Left renal pelvis (tissue), 4 donors: ENCODE results near the gene IKZF1. TPM values are rescaled to one million over a fixed set of nuclear protein-coding genes. Genes with fewer than 3 reads are reported as not detected.

ENCODE experiments used
- DNase-seq, 4 donors: peaks; one replicate each; pipeline ENCODE4 v3.0.0-alpha.2; 2013; ENCODE audit warnings: low read depth in 4 of 4, low spot score in 3 of 4
- polyA plus RNA-seq, 4 donors: library from polyadenylated mRNA; unstranded; fragments of 120-200 nt; gene quantifications; one replicate each; pipeline ENCODE4 v1.2.1, GENCODE V29; 2013; ENCODE audit not compliant: insufficient read length in 4 of 4

IKZF1 gene
- polyA plus RNA-seq, 4 donors: 0.98 to 3.1 (median 2.1) TPM

DNA sequence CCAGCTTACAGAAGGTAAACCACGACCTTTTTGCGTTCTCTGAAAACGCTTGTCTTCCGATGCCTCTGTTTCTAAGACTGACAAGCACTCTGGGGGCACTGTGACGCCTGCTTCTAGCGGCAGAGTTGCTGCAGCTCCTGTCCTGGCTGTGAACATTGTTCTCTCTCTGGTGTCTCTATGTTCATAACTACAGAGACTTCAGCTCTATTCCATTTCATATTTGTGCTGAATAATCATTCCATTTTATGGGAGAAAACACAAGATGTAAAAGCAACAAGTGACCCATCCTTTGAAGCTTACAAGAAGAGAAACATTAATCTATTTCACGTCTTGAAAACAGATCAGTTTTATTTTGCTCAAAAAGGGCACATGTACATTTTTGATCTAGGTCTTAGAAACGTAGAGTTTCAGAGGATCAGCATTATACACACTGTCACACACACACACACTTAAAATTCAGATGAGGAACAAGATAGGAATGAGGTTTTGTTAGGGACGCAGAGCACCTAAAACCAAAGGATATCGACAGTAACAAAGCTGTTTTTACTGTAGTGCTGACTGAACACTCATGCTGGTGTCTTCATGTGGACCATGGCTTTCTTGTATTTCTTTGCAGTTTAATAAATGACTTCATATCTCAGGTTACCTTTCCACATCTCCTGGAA, 3.0 kb downstream of the IKZF1 start:
- DNase-seq: no peak

DNA sequence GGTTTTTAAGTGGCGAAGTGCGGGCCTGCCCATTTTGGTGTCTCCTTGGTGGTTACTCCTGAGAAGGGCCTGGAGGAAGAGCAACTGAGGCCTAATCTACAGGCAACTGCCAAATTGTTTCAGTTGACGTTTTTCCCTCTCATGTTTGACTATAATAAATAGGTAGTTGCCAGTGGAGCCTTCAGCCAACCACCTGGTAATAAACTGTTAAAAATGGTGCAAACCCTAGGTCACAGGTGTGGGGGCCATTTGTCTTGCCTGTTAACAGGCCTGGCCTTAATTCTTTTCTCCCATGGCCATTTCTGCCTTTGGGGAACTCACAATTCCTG, 3.7 kb downstream of the IKZF1 start:
- DNase-seq: no peak

DNA sequence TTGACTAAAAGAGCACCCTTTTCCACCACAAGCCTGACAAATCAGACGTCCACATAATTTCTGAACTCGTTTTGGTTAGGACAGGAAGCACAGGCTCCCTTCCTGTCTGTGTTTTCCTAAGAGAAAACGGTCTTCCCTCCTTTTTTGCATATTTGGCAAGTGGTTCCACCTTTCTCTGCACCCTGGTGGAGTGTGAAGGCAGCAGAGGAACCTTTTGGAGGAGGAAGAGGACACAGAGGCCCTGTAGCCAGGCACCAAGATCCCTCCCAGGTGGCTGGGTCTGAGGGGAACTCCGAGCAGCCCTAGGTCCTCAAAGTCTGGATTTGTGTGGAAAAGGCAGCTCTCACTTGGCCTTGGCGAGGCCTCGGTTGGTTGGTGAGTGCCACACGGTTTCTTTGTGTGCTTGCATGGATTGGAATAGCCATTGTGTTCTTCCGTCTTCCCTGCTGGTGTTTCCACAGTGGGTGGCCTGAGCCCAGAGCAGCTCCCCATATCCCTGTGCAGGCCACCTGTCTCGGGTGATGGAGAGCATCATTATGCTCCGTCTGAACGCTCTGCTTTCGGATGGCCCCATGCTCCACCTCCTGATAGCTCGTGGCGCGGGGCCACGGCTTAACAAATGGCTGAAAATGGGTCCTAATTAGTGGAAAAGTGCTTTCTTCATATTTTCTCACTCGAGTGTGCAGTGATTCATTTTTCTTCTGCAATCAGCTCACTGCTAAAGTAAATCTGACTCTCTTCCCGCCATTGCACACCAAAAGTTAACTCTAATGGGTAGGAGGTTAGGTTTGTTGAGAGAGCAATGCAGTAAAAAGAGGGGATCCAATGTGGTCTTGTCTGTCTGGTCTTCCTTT, 4.2 kb downstream of the IKZF1 start:
- no peak for DNase-seq

DNA sequence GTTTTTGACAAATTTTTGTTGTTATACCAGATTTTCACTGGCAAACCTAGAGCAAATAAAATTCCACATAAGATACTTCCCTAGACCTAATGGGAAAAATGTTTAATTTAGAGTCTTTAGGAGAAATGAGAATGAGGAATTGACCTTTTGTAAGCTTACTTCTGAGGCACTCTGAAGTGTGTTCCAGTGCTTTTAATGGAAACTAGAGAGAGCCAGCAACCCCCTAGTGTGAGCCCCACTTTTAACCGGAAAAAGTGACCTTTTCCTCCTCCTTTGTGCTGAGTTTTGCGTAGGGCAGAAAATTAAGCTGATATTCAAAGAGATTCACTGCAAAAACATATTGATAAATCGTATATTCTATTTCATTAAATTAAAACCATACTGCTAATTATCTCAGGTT, 5.2 kb downstream of the IKZF1 start:
- no peak for DNase-seq

DNA sequence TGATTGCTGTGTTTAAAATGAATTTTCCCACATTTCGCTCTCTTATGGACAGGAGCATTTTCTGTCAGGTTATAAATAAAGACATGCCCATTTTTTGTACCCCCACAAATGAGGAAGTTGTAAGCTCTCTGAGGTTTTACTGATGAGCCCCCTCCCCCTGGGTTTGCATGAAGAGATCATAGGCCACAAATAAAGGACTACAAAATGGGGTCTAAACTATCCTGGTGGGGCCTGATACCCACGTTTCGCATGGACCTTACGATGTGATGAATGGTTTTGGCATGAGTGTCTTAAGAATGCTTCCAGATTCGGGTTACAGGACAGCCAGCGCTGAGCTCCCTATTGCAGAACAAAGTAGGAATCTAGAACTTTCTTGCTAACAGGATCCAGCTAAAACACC, 5.8 kb downstream of the IKZF1 start:
- no peak for DNase-seq

DNA sequence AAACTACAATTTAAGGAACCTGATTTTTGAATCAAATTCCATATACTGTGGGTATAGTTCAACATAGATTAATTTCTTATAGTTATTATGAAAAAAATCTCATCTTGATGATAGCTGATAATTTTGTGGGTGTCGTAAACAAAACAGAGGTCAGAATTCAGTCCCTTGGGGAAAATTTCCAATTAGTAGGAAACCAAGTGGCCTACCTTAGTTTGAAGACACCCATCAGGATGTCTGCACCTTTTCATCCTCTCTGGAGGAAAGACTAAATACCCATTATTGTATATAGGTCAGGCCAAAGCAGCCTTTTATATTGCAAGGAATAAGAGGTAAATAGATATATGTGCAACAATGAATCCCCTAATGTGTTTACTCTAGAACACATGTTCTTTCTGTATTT, 6.4 kb downstream of the IKZF1 start:
- DNase-seq: no peak

DNA sequence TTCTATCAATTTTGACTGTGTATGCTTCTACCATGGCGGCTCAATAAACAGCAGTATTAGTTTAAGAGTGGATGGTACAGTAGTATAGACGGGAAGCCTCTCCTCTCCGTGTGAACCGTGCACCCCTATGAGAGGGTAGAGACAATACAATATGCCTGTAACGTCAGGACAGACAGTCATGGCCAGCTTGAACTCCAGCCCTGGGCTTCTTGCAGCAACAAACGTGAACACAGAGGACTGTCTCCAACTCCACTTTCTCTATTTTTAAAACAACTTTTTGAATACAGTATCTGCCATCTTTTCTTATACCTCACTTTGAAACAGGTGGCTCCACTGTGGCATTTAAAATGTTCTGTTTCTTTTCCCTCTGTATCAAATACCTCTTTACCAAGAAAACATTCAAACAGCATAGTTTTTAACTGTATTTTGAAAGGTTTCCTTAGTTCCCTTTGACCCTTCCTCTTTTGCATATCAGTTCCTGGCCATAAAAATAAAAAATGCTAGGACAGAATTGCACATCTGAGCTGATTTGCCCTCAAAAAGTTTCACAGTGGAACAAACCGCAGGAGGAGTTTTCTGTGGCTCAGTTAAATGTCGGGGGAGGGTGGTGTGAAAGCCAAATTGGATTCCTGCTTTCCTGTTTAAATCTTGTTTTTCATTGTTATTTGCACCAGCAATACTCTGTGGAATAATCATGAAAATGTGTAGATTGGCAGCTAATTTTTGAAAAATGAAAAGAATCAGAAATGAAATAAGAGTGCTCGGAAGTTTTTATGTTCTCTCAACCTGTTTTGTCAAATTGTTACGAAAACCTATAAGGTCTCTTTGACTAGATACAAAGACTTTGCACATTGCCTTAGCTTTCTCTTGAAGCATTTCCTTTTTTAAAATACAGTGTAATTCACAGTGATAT, 8.0 kb downstream of the IKZF1 start:
- DNase-seq: no peak

DNA sequence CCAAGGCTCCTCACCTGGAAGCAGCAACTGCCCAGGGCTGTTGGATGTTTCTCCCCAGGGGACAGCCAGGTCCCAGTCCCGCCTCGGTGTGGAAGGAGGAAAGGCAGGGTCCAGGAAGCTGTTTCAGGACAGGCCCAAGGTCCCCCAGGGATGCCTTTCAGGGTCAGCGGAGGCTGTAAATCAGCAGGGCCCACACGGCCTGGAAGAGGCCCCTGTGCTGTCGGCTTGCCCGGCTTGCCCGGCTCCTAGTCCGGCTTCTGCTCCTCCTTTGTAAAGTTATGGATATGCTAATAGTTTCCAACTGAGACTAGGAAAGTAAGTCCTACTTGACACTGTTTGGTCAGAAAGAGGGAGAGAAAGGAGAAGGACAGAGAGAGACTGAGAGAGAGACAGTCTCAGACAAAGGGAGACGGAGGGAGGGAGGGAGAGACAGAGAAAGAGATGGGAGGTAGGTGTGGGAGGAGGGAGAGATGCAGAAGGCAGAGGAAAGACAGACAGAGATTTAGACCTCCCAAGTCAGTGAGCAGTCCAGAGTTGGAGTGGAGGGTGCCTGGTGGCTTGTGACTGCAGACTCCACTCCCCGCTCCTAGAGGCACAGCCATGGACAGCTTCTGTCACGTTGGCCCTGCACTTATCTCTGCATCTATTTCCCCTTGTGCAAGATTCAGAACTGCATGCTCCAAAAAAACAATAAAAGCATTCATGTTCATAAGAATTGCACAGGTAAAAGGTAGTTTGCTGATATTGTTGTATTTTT, 10.5 kb downstream of the IKZF1 start:
- DNase-seq: no peak

DNA sequence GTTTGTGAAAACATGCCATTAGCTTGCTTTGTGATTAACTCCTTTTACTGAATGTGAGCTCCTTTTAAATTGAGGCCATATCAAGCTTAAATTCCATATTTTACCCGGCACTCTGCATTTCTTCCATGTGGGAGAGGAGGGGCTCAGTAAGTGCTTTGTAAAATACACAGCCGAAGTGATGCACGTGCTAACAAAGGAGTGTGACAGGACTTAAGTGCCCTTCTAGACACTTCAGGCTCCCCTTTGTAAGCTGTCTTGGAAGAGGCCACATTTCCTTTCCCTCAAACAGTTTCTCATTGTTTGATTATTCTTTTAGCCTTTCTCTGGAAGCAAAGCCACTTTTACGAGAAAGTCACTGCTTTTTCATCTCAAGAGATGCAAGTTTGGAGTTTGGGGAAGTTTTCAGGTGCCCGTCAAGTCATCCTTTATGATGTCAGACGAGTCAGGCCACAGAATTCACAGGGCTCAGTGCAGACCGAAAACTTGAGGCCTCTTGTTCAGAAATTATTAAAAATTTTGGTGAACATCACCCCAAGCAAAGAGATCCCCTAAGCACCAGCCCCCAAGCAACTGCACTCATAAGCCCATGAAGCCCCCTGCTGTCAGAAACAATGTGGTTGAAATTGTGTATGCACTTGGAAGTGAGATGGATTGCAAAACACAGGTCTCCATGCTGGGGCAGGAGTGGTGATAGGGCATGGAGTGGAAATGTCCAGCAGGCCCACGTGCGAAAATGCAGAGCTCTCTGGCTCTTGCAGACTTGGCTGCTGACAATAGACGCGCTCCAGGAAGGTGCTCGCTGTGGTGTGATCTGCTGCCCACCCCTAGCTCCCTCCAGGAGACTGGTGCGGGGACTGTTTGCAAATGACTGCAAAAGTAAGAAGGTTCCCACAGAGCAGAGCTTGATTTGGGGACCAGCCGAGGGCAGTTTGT, 11.5 kb downstream of the IKZF1 start:
- no peak for DNase-seq

DNA sequence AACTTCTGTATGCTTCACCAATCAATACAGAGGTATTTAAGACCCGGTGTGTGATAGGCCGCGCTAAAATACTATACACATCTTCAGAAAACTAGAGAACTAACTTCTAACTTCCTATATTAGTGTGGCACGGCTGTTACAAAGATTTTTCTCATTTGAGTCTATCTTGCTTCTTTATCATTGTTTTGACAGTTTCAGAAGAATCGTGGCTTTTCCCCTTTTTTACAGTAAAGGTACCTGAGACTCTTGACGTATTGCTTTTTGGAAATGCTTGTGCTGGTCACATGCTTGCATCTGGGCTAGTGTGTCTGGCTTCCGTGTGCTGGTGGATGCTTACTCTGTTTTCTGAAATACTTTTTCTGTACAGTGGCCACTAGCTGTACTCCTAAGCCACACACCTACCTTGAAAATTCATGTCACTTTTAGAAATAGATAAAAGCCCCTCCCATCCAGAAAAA, 12.7 kb downstream of the IKZF1 start:
- DNase-seq: no peak

DNA sequence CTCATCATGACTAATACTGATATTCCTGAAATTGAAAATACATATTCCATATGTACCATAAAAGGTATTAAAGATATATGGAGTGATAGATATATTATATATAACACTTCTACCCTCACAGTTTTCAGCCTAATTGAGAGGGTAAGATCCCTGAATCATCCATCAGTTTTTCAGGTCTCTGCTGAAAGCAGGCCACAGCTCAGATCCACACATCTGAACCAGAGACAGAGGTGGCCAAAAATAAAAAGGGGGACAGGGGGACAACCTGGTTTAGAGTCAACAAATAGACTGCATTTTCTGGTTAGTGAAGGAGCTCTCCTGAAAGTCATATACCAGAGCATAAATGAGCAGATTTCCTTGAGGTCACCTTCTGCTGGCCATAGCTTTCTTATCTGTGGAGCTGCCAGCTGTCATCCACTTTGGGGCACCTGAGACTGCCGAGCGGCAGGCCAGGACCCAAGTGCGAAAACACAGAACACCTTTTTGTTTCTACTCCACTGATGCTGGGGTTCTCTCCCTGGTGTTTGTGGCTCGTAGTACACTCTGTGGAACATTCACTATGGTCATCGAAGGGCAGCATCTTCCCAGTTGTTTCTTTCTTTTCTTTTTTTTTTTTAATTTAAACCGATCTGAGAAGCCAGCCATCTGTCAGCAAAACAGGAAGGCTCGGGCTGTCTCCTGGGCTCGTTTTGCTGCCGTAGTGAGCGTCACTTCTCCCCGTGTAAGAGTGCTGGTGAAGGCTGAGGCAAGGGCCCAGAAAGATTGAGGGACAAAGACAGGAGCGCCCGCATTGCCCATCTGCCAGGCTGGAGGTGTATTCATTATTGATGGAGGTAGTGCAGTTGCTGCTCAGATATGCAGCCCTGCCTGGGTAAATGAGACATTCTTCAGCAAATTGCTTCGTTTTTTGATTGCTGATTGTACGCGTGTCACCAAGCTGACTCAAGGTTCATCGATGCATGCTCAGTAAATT, 13.5 kb downstream of the IKZF1 start:
- DNase-seq: no peak

DNA sequence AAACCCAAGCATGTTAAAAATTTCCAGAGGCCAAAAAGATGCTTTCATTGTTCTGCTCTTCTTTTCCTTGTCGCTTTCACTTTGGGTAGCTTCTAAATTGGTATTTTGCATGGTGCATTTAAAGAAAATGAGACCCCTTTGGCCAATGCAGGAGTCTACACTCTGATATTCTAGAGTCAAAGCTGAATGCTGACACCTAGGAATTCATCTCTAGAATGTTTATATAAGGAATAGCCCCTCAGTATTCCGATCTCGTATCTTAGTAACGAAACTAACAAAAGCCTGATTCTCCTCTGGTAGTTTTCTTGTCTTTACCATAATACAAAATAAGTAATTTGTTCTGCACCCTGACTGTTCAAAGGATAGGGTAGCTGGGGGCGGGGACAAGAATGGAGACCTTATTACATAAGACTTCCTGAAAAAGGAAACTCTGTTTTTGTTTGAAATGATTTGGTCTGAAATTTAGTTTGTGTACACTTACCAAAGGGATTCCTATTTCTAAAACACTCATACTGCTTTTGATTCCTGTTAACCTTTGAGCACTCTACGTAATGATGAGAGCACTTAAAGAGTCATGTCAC, 17.1 kb downstream of the IKZF1 start:
- DNase-seq: no peak

DNA sequence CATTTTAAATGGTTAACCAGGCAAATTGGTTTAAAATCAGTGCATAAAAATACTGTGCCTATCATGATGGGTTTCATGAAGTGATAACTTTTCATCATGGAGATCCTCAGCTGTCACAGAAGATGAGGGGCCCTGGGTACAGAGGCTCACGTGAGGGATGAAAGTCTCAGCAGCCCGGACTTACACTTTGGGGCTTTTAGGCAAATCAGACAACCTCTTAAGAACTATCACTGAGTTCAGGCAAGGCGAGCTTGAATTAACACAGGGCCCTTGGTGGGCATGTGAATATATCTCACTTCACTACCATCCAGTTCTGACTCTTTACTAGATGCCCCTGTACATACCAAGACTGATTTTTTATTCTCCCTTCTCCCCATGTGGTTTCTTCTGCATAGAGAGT, 19.6 kb downstream of the IKZF1 start:
- no peak for DNase-seq

DNA sequence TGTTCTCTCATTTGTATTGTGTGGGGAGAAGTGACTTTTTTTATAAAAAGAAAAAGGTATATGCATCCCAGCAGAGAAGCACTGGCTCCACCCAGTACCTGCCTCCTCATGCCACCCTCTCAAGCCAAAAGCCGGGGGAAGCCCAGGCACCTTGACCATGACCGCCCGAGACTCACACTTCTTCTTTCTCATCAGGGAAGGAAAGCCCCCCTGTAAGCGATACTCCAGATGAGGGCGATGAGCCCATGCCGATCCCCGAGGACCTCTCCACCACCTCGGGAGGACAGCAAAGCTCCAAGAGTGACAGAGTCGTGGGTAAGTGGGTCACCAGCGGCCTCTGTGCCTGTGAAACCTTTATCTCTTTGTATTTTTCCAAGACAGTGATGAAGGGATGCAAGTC, 22.9 kb downstream of the IKZF1 start:
- no peak for DNase-seq

DNA sequence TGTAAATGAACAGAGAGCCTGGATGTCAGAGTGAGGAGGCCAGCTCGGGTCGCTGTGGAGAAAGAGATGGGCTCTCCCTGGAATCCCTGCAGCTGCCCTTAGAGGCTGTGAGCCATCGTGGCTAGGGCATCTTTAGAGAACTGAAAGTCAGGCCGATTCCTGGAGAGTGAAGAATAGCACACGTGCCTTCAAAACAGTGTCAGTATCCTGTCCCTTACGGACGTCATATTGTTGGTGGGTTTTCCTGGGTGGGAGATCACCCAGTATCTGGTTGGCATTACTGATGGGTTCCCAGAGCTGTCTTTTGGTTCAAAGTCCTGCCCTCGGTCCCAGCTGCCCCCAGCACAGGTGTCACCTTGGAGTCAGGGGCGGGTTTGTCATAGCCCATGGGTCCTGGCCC, 25.3 kb downstream of the IKZF1 start:
- no peak for DNase-seq

DNA sequence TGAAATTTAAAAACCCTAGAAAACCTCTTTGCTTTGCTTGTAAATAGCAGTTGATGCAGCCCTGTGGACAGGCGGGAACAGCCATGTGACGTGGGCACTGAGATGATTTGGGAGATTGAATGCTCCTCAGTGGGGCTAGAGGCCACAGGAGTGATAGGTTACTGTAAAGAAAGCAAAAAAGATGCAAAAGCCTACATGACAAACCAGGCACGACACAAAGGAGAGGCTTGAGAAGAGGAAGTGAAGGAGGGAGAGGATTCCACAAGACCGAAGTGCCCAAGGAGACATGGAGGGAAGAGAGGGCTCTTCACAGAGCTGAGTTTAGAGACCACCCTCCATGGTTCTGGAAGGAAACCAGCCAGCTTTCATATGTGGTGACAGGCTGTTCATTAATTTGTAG, 25.7 kb downstream of the IKZF1 start:
- DNase-seq: no peak

DNA sequence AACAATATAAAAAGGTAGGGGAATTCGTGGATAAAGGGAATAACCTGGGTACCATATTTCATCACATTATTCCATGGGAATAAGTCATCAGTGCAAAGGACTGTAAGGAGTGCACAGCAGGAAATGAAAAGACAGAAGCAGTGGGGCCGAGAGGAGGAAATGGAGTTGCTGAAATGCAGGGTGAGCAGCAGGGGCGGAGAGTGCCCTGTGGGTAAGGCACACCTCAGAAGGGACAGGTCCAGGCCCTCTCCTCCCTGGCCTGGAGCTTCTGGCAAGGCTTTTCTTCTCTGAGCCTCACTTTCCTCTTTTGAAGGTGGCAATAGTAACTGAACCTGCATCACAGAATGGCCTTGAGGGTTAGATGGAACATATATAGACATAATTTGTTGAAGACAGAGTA, 26.2 kb downstream of the IKZF1 start:
- no peak for DNase-seq
